H1 (cell line): ENCODE data around the gene EHBP1. TPM values are rescaled to one million over a fixed set of nuclear protein-coding genes. Genes with fewer than 3 reads are reported as not detected.
A peak's percentile ranks its signal among the peaks of the same experiment; 100 is the strongest.

ENCODE experiments used
- polyA plus RNA-seq, 7 experiments: library from polyadenylated mRNA; depleted of rRNA in 3 of 7; stranded (reverse) in 5 of 7; unstranded in 2 of 7; fragments of >200 nt in 5 of 7; fragments of 200-250 nt in 2 of 7; gene quantifications; 1 replicate in 5 of 7; 2 replicates in 1 of 7; 4 replicates in 1 of 7; pipeline versions ENCODE4 v1.2.1 to v1.2.3, GENCODE V29; 2011 to 2013; ENCODE audit warnings: missing spikeins in 2 of 7, mixed read lengths in 2 of 7
- total RNA-seq: library from RNA; stranded (reverse); fragmentation: NEBNext Ultra II Directional; extraction: Animal tissue kit (Norgen Biotek cat#: 25700); gene quantifications from 2 replicates; pipeline ENCODE4 v1.2.1, GENCODE V29; 2021
- TF ChIP-seq, protein P1 (sequence below): IDR thresholded peaks from 2 replicates; pipeline ENCODE4 v1.6.1; 2012; ENCODE audit warnings: inconsistent platforms

Gene EHBP1
- total and polyA plus RNA-seq, 2 of the 8 experiments (the other 6 are each of a cell fraction or from before 2014, with no cell fraction given), result 12.0 to 64.1 TPM

DNA sequence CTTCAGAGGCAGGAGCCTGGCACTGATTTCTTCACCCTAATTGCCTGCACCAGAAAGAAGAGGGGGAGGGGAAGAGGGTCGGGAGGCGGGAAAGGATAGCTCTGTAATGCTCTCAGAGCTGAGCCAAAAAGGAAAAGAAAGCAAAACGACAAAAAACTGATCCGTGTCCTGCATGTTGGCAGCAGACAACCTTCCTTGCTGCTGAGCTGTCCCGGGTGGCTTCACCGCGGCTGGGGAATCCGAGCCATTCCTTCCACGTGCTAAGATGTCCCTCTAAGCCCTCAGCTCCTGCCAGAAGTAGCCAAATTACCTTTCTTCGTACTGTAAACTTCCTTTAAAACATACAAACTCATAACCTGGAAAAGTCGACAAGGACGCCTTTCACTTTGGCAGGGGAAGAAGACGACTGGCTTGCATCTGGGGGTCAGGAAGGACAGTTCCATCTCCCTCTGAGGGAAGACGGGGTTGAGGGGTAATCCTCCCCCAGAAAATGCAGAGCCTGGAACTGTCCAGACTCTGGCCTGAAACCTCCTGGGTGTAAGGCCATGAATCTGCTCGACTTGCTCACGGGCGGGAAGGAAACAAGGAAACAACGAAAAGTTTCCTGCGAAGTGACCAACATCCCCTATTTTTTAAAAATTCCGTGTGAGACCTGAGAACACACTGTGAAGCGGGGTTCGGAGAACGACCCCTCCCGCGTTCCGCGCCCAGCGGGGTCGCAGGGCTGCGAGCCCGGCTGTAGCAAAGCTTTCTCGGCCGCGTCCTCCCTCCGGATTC lies 352.8 kb downstream of the EHBP1 start (continued):
- TF ChIP-seq, protein P1, sequence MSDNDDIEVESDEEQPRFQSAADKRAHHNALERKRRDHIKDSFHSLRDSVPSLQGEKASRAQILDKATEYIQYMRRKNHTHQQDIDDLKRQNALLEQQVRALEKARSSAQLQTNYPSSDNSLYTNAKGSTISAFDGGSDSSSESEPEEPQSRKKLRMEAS, result peak; percentile 82
